ENCODE results near the gene CTNNBL1. TPM values are rescaled to one million over a fixed set of nuclear protein-coding genes. Genes with fewer than 3 reads are reported as not detected.
A peak's percentile ranks its signal among the peaks of the same experiment; 100 is the strongest.

Gene CTNNBL1
- total RNA-seq, 4 donors from 2014 or later, result 11.5 to 57.2 (median 35.2) TPM

GRCh38 chr20:37649676-37650370 is 44.0 kb upstream of the CTNNBL1 start:
- intact Hi-C loops (cut with DNase I; ENCODE audit: low total_unique reads), result no loop called here
- Histone ChIP-seq H3K36me3 (no peaks in the 10 kb centered on the region), H3K9me3 (no peaks in the 10 kb centered on the region), H3K27ac (no peak overlapping the region), H3K4me3 (no peak overlapping the region), H3K27me3 (no peaks in the 10 kb centered on the region), H3K4me1 (no peaks in the 10 kb centered on the region)
- no peak for DNase-seq
- TF ChIP-seq POLR2A (IDR thresholded peaks at IDR 0.05) (no peak), CTCF (IDR thresholded peaks at IDR 0.05) (no peak)

- H3K27ac ChIP-seq, result no peak overlapping the region
- no peaks in the 10 kb centered on the region for H3K36me3 ChIP-seq
- intact Hi-C loops (cut with DNase I; ENCODE audit: low total_unique reads), result no loop called here
- no peak overlapping the region for H3K4me3 ChIP-seq
- DNase-seq, result no peak
- no peaks in the 10 kb centered on the region for H3K27me3 ChIP-seq
- no peaks in the 10 kb centered on the region for H3K9me3 ChIP-seq
- H3K4me1 ChIP-seq, result no peaks in the 10 kb centered on the region
- TF ChIP-seq CTCF (IDR thresholded peaks at IDR 0.05) (no peak), POLR2A (IDR thresholded peaks at IDR 0.05) (no peak)
Observed at GRCh38 chr20:37650661-37651060, 43.2 kb upstream of the CTNNBL1 start.

GRCh38 chr20:37651932-37652331 is 41.9 kb upstream of the CTNNBL1 start:
- Histone ChIP-seq H3K27me3 (no peaks in the 10 kb centered on the region), H3K4me1 (no peaks in the 10 kb centered on the region), H3K9me3 (no peaks in the 10 kb centered on the region), H3K4me3 (no peak overlapping the region), H3K36me3 (no peaks in the 10 kb centered on the region), H3K27ac (no peak overlapping the region)
- no peak for DNase-seq
- TF ChIP-seq POLR2A (IDR thresholded peaks at IDR 0.05), result no peak
- TF ChIP-seq CTCF (IDR thresholded peaks at IDR 0.05), result peak in 3 of 4 experiments; percentile 7 to 18 (median 9)
- intact Hi-C loops (cut with DNase I; ENCODE audit: low total_unique reads), result no loop called here

GRCh38 chr20:37656945-37657344 is 36.9 kb upstream of the CTNNBL1 start:
- Histone ChIP-seq H3K27me3 (no peaks in the 10 kb centered on the region), H3K9me3 (no peaks in the 10 kb centered on the region), H3K27ac (no peak overlapping the region), H3K36me3 (no peaks in the 10 kb centered on the region), H3K4me3 (no peak overlapping the region), H3K4me1 (no peaks in the 10 kb centered on the region)
- DNase-seq, result no peak
- intact Hi-C loops (cut with DNase I; ENCODE audit: low total_unique reads), result no loop called here
- no peak for TF ChIP-seq CTCF (IDR thresholded peaks at IDR 0.05)
- TF ChIP-seq POLR2A (IDR thresholded peaks at IDR 0.05), result no peak

GRCh38 chr20:37657924-37658804 is 35.7 kb upstream of the CTNNBL1 start:
- Histone ChIP-seq H3K36me3 (no peaks in the 10 kb centered on the region), H3K4me1 (no peaks in the 10 kb centered on the region), H3K9me3 (no peaks in the 10 kb centered on the region), H3K27ac (no peak overlapping the region), H3K27me3 (no peaks in the 10 kb centered on the region), H3K4me3 (no peak overlapping the region)
- TF ChIP-seq CTCF (IDR thresholded peaks at IDR 0.05) (no peak), POLR2A (IDR thresholded peaks at IDR 0.05) (no peak)
- no peak for DNase-seq
- intact Hi-C loops (cut with DNase I; ENCODE audit: low total_unique reads), result no loop called here

All from uterus (tissue), 4 donors.